Uterus (tissue), 2 donors: Measurements from ENCODE around the gene ENOX2.

Experiments
- POLR2A ChIP-seq, 2 donors: fragments of 450-650 bp; IDR thresholded peaks; one replicate each; pipeline ENCODE4 v1.6.1; 2016; ENCODE audit warnings: antibody characterized with exemption in 2 of 2, mild to moderate bottlenecking in 1 of 2, moderate library complexity in 1 of 2
- TF ChIP-seq, protein P1 (sequence below), 4 experiments: fragments of 200-600 bp in 2 of 4; fragments of 450-650 bp in 2 of 4; sonication (generic) in 2 of 4; IDR thresholded peaks; one replicate each; pipeline ENCODE4 v1.5.1; 2016 to 2019; ENCODE audit warnings: antibody characterized with exemption in 4 of 4, mild to moderate bottlenecking in 2 of 4, moderate library complexity in 1 of 4

- TF ChIP-seq, protein P1, sequence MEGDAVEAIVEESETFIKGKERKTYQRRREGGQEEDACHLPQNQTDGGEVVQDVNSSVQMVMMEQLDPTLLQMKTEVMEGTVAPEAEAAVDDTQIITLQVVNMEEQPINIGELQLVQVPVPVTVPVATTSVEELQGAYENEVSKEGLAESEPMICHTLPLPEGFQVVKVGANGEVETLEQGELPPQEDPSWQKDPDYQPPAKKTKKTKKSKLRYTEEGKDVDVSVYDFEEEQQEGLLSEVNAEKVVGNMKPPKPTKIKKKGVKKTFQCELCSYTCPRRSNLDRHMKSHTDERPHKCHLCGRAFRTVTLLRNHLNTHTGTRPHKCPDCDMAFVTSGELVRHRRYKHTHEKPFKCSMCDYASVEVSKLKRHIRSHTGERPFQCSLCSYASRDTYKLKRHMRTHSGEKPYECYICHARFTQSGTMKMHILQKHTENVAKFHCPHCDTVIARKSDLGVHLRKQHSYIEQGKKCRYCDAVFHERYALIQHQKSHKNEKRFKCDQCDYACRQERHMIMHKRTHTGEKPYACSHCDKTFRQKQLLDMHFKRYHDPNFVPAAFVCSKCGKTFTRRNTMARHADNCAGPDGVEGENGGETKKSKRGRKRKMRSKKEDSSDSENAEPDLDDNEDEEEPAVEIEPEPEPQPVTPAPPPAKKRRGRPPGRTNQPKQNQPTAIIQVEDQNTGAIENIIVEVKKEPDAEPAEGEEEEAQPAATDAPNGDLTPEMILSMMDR (IDR thresholded peaks at IDR 0.05), result no peak
- no peak for TF ChIP-seq POLR2A (IDR thresholded peaks at IDR 0.05)
Observed at GRCh38 chrX:130695931-130696330, 207.1 kb downstream of the ENOX2 start.
